Eye (tissue), 1 donor: ENCODE data around the gene OR8B4.
"Not testable (repeated sequence)": the region's sequence is repeated elsewhere in the genome, so short reads cannot be mapped to it uniquely, and the experiment has no call there.

Experiments
- DNase-seq: peaks from one replicate; pipeline ENCODE4 v3.0.0-alpha.2; 2015

Gene OR8B4

DNA sequence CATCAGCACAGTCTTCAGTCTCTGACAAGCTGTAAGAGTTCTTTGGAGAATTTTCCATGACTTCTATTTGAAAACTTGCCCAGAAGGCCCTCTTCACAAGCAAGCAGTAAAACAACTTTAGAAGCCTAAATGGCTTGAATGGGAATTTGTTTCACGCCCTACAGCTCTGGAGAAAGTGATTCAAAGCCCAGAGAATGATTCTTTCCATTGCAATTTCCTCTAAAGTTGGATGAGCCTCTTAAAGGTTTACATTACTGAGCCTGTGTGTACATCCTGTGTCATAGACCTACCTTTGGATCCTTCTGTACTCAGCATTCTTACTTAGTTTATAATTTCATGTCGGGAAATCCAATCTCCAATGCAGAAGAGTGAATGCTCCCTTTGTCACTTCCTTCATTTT is 19.1 kb downstream of the OR8B4 start:
- no peak for DNase-seq

DNA sequence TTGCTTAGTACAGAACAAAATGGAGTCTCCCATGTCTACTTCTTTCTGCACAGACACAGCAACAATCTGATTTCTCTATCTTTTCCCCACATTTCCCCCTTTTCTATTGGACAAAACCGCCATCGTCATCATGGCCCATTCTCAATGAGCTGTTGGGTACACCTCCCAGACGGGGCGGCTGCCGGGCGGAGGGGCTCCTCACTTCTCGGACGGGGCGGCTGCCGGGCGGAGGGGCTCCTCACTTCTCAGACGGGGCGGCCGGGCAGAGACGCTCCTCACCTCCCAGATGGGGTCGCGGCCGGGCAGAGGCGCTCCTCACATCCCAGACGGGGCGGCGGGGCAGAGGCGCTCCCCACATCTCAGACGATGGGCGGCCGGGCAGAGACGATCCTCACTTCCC is 21.5 kb downstream of the OR8B4 start:
- DNase-seq = not testable (repeated sequence)

DNA sequence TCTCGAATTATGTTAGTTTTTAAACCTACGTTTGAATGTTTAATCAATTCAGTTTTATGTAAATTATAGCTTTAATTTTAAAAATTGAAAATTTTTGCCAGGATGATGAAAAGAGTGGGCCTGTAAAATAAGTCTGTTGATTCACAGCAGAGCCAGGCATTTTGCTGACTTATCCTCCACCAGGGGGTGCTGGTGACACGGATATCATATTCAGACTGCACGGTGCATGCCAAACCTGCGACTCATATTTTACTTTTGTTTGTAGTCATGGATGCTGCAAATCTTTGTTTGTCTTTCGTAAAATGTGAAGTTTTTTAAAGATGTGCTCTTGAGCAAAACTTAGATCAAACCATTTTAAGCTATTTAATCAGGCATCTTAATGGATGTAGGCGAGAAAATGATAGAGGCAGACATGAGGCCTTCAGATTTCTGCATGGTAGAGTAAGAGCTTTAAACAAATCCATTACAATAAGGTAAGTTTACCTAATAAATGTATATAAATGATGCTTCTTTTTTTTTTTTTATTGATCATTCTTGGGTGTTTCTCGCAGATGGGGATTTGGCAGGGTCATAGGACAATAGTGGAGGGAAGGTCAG is 22.2 kb downstream of the OR8B4 start:
- peak; percentile 77 for DNase-seq

DNA sequence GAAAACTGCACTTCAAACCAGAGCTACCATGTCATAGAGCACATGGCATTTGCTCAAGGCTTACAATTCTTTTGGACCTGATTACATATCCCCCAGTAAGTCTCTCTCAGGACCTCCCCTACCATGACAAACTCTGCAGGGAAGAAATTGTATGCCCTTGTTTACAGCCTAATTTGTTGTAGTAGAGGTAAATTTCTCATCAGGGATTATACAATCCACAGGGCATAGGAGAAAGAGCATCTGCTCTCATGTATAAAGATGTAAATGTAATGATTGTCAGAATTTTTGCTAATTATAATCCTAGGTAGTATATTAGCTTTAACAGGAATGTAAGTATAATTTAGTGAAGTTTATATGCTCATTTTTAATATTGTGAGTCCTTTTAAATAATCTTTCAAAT is 25.7 kb downstream of the OR8B4 start, which contains the start of gene OR8B3:
Gene OR8B3, minus strand, starts transcription at position 101 of the 400 bp plus-strand sequence. CDS start 1,673 bp downstream, outside the sequence.
- no peak for DNase-seq

DNA sequence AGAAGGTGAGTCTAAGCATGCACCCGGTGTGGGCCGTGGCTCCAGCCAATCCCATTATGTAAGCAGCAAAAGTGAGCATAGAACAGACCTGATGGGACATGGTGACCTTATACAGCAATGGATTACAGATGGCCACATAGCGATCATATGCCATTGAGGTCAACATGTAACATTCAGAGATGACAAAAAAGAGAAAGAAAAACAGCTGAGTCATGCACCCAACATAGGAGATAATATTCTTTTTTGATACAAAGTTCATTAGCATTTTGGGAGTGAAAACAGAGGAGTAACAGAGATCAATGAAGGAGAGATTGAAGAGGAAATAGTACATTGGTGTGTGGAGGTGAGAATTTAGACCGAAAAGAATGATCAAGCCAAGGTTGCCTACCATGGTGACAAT is 27.8 kb downstream of the OR8B4 start:
- DNase-seq = not testable (repeated sequence)

DNA sequence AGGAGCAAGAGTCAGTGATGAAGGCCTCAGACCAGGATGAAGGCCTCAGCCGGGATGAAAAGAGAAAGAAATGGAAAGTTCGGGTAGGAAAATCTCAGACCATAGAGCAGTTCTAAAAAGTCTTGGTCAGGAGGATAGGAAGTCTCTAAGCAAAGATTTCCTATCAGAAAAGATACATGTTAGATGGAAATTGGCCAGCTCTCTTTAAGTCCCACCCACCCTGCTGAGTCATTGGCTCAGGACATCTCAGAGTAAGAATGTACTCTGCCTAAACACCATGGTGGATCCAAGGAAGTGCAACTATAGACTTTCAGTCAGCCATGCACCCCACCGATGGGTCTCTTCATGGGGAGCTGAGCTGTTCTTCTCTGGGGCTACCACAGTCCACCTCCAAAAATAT is 30.3 kb downstream of the OR8B4 start:
- no peak for DNase-seq

DNA sequence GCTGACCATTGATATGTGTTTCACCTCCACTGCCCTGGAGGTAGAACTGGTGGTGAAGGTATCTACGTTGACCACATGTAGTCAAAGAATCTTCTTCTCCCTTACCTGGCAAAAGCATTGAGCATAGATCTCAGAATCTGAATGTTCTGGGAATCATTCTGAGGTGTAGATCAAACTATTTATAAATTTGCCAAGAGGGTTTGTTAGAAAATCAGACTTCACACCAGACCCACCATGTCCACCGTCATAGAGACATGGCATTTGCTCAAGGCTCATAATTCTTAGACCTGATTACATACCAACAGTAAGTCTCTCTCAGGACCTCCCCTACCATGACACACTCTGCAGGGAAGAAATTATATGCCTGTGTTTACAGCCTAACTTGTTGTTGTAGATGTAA is 40.3 kb downstream of the OR8B4 start, which contains the start of gene OR8B2:
Gene OR8B2, minus strand, starts transcription at position 101 of the 400 bp plus-strand sequence. CDS start 1,156 bp downstream, outside the sequence.
- no peak for DNase-seq

DNA sequence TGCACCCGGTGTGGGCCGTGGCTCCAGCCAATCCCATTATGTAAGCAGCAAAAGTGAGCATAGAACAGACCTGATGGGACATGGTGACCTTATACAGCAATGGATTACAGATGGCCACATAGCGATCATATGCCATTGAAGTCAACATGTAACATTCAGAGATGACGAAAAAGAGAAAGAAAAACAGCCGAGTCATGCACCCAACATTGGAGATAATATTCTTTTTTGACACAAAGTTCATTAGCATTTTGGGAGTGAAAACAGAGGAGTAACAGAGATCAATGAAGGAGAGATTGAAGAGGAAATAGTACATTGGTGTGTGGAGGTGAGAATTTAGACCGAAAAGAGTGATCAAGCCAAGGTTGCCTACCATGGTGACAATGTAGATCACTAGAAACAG is 41.8 kb downstream of the OR8B4 start:
- DNase-seq = not testable (repeated sequence)

DNA sequence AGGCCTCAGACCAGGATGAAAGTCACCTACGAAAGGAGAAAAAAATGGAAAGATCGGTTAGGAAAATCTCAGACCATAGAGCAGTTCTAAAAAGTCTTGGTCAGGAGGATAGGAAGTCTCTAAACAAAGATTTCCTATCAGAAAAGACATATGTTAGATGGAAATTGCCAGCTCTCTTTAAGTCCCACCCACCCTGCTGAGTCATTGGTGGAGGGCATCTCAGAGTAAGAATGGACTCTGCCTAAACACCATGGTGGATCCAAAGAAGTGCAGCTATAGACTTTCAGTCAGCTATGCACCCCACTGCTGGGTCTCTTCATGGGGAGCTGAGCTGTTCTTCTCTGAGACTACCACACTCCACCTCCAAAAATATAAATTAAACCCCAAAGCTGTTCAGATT is 44.1 kb downstream of the OR8B4 start:
- no peak for DNase-seq

DNA sequence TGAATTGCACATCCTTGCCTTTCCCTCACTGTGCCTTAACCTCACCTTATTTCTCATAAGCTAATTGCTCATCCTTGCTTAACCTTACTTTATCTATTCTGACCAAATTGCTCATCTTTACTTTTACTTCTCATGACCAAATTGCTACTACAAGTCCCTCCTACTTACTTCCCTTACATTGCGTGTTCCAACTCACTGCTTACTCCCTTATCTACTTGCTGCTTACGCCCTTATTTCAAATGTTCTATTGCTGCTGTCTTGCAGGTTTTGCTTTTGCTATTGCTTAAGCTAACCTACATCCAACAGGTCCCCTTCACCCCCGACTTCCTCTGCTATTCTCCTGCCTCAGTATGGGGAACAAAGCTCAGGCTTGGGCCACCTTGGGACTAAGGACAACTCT is 48.4 kb downstream of the OR8B4 start:
- DNase-seq = no peak
